SKM-1 treated with dmso at 0.1 percent for 144 hours (cell line): ENCODE results near the gene ZNF653.

Experiments used
- DNase-seq: peaks from one replicate; lab custom pipeline; 2025; ENCODE audit not compliant: unreplicated experiment; lab: John Stamatoyannopoulos, UW

ZNF653 gene

DNA sequence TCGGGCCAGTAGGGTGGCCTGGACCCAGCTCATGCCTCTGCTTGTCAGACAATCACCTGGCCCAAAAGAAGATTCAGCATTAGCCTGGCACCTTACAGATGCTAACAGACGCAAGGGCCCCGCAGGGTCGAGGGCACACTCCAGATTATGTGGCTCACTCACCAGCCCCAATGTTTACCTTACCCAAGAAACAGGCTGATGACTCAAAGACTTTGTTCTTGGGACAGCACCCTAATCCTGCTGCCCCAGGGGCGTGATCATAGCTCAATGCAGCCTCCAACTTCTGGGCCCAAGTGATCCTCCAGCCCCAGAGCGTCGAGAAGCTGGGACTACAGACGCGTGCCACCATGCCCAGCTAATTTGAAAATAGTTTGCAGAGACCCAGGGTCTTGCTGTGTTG lies 13.5 kb upstream of the ZNF653 start:
- DNase-seq = no peak

DNA sequence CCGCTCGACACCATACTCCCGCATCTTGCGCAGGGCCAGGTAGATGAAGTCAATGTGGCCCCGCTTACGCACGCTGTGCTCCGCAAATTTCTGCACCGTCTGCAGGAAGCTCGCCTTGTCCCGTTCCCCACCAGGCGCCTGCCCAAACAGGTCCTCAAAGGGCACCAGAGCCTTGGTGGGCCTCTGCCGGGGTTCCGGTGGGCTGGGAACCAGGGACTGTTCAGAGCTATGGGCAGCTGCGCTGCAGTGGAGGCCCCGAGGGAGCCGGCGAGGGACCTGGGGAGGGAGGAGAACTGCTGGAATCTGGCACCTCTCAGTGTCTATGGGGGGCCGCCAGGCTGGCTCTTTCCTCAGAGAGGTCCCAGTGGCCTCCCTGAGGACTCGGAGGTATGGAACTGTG lies 8.3 kb upstream of the ZNF653 start:
- no peak for DNase-seq

DNA sequence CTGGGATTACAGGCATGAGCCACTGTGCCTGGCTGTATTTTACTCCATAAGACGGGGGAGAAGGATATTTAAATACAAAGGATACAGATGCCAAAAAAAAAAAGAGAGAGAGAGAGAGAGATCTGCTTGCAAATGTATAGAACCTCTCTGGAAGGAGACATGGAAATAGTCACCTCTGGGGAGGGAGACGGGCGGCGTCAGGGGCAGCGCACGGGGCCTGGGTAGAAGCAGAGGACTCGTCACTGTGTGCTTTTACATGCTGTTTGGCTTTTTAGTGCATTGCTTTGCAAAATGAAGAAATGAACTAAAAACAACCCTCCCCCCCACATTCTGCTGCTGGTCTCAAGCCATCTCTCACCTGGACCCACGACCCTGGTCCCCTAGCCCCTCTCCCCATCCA lies 4.8 kb upstream of the ZNF653 start:
- no peak for DNase-seq

DNA sequence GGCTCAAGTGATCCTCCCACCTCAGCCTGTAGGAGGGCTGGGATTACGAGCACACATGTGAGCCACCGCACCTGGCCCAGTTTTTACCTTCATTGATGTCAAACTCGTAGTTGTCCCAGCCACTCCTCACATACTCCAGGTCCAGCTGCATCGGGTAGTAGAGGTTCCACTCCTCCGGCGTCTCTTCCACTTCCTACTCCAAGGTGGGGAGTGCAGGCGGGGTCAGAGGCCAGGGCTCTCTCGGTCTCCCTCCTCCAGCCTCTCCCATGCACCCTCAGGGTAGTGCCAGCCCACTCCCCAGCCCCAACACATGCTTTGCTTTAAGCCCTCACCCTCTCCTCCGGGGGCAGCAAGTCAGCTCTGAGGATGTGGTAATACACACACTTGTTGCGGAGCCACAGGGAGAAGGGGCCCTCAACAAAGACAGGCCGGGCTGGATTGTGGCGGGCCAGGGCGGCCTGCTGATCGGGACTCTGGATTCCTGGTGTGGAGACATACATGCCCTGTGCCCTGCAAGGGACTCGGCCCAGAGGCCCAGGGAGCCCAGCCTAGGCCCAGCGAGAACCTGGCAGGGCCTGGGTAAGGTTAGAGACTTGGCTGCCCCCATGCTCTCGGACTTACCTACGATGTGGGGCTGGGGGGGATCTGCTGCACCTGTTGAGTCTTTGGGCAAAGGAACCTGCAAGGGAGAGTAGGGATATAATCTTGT lies 1.9 kb upstream of the ZNF653 start:
- no peak for DNase-seq

DNA sequence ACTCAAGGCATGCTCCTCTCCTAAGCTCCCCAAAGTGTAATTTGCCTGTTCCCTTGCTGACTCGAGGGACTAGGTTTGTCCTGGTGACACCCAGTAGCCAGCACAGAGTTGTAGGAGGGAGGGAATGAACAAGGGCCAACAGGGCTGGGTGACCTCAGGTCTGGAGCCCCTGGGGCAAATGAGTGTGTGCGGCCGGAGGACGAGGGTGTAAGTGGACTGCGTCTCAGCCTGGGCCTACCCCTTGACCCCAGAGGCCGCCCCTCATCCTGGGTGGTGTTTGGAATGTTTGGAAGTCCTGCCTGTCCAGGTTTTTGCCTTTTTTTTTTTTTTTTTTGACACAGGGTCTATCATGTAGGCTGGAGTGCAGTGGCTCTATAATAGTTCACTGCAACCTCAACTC lies 1.3 kb upstream of the ZNF653 start:
- DNase-seq = no peak

DNA sequence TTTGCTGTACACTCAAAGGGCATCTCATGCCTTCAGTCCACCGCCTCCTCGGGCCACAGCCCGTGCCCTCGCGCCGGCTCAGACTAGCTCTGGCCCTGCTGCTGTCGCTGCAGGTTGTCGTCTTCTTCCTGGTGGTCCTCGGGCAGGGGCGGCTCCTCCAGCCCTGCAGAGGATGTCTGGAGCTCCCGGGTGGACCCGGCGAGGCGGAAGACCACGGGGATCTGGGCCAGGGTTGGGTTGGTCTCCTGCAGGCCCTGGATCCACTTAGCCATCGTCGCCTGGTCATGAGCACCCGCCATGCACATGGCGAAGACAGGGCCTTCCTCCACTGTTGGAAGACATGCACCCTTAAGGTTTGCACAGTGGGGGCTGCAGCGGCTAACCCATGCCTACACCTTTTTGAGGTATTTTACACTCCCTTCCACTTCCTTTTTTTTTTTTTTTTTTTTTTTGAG lies 489 bp upstream of the ZNF653 start:
- DNase-seq = no peak

DNA sequence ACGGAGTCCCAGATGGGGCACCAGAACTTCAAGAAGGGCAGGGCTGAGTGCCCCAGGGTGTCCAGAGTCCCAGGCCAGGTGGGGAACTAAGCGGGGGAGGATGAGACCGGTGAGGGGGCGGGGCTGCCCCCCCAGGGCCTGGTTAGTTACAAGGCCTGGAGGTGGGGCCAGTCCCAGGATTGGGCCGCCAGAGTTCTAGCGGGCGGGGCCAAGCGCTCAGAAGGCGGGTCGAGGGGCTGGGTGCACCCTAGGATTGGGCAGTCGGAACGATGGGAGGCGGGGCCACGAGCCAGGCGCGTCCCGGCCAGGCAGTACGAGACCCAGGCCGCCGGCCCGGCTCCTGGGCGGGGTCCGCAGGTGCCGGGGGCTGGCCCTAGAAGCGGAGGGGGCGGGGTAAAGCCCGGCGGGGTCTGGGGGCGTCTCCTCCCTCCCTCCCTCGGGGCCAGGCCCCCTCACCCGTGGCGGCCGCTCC lies 571 bp downstream of the ZNF653 start:
- DNase-seq = peak; percentile 93

DNA sequence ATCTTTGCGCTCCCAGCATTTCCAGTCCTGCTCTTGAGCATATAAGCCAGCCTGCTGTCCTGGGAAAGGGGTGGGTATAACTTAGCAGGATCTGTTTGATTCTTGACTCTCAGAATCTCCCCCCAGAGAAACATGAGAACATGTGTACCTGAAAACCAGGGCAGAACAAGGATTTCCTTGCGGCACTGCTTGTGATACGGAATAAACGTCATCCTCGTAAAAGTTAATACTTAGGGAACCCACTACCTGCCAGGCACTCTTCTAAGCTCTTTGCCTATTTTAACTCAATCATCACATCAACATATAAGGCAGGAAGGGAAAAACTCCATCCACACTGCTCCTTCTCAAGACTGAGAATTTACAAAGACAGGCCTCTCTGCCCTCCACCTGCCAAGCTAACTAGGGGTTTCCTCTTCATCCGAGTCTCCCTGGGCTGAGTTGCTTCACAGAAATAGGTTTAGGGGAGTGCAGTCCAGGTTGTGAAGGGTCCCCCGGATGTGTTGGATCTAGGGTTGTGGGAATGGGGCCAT lies 1.1 kb downstream of the ZNF653 start:
- DNase-seq = no peak

DNA sequence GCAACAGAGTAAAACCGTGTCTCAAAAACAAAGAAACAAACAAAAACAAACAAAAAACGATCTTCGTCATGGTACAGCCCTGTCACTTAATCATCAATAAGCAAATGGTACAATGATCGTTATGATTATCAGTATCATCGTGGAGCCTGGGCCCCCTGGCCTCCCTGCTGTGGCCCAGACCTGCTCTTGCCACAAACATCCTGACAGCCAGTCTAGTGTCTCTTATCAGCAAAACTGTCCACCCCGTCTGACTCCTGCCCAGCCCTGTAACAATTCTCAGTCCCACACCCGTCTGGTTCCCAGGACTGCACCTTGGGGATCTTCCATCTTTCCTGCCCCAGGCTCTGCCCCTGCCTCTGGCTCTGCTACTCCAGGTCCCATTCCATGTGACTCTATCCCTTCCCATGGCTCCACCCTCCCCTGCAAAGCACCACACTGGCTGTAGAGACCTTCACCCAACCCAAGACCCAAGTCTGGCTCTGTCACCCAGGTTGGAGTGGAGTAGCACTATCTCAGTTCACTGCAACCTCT lies 5.7 kb downstream of the ZNF653 start:
- no peak for DNase-seq

DNA sequence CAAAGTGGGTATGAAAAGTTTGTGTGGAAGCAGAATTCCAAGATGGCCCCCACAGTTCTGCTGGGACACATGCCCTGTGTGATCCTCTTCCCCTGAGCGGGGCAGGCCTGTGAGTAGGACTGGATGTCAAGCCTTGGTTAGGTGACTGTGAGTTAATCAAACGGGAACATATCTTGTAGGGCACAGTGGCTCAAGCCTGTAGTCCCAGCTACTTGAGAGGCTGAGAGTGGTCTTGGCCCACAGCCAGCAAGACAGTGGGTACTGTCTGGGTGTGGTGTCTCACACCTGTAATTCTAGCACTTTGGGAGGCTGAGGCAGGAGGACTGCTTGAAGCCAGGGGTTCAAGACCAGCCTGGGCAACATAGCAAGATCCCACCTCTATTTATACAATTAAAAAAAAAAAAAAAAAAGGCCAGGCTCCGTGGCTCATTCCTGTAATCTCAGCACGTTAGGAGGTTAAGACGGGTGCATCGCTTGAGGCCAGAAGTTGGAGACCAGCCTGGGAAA lies 6.4 kb downstream of the ZNF653 start:
- no peak for DNase-seq

DNA sequence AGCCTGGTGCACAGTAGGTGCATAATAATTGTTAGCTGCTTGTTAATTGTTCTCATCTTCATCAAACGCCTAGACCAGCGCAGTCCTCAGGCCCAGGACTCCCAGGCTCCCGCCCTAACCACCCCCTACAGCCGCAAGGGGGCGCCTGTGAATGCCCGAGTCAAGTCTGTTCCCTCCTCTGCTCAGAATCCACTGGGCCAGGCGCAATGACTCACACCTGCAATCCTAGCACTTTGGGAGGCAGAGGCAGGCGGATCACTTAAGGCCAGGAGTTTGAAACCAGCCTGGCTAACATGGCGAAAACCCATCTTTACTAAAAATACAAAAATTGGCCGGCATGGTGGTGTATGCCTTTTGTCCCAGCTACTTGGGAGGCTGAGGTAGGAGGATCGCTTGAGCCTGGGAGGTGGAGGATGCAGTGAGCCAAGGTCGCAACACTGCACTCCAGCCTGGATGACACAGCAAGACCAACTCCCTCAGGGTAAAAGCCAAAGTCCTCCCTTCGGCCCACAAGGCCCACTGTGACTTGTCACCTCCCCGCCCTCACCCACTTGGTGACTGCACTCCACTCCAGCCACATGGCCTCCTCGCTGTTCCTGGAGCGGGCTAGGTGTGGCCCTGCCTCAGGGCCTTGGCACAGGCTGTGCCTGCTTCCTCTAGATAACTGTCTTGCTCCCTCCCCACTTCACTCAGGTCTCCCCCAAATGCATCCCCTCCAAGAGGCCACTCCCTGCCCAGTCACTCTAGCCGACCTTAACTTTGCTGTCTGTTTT lies 9.1 kb downstream of the ZNF653 start:
- DNase-seq = peak; percentile 74

DNA sequence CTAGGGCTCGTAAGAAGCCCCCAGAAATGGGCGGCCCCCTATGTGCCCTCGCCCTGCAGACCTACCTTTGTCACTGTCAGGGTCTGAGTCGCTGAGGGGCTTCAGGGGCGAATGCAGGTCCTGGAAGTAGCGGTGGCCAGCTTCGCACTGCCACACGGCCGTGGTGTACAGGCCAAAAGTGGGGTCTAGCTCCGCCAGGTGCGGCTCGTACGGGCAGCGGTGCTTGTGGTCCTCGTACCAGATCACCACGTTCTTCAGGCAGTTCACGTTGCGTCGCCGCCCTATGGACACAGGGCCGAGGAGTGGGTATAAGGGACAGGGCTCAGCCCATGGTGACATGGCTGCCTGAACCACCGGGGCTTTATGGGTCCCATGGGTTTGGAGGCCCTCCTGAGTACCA lies 9.8 kb downstream of the ZNF653 start:
- no peak for DNase-seq

DNA sequence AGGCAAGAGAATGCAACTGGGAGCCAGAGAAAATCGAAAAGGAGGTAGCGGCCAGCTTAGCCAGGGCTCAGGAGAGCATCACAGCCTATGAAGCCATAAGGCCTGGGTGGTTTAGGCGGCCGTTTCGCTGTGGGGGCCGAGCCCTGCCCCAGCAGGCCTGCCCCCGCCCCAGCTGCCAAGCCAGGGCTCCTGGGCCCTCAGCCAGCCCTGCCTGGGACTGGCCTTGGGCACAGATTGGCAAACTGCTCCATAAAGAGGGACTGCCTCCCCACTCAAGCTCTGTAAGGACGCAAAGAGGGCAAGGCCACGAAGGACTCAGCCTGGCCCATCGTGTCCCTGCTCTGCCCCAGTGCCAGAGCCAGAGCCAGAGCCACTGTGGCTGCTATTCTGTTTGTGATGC lies 10.2 kb downstream of the ZNF653 start:
- no peak for DNase-seq

DNA sequence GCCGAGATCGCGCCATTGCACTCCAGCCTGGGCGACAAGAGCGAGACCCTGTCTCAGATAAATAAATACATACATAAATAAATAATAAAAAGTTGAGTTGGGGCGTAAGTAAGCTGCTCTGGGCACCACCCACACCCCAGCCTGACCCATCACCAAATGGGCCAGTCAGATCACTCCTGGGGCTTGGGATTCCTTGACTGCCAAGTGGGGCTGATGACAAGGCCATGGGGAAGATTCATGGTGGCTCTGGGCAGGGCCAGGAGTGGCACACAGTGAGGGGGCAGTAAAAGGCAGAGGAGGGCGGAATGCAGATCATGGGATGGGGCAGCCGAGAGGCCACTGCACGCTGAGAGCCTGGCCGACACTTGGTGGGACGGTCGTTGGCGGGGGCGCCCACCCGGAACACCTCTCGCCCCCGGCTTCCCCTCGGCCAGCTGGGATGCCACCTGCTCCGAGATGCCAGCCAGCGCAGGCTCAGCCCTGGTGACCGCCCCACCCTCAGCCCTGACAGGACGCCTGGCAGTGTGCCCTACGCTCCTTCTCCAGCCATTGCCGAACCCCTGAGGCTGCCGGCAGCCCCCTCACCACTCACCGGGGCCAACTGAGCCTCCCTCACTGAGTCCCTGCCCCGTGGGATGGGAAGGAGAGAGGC lies 10.9 kb downstream of the ZNF653 start:
- DNase-seq = no peak

DNA sequence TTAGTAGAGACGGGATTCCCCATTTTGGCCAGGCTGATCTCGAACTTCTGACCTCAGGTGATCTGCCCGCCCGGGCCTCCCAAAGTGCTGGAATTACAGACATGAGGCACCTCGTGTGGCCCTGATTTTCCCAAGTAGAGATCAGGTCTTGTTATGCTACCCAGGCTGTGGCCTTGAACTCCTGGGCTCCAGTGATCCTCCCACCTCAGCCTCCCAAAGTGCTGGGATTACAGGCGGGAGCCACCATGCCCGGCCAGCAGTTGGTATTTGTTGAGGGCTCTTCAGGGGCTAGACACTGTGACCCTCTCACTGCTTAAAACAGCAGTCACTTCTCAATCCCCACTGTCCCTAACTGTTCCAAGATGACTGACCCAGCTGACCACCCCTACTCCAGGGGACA lies 16.3 kb downstream of the ZNF653 start:
- DNase-seq = no peak

DNA sequence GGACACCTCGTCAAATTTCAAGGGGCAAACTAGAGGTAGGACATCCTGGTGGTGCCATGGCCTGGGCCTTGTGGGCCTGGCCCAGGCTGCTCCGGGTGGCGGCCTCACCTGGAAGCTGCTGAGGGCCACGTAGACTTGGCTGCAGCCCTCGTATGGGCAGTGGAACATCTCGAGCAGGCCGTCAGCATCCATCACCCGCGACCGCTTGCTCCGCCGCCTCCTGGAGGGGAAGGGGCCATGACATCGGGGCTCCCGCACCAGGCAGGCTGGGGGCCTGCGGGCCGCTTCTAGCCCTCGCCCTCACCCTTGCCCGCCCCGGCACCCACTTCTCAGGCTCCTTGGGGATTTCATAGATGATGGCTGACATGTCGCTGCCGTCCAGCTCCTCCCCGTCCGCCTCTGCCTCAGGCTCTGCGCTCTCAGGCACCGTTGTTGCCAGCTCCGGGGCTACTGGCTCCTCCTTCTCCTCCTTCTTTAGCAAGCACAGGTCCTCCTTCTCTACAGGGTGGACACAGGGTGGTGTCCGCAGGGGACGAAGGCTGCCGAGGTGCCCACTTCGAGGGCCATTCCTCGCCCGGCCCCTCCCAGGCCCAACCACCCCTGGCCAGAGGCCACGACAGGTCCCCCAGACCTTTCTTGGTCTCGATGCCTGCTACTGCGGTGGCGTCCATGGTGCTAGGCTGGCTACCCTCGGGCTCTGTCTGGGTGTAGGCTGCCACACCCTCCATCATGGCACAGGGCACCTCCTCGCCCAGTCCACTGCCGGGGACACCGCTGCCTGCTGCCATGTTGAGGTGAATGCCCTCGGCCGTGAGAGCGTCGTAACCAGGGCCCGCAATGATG lies 18.8 kb downstream of the ZNF653 start:
- no peak for DNase-seq

DNA sequence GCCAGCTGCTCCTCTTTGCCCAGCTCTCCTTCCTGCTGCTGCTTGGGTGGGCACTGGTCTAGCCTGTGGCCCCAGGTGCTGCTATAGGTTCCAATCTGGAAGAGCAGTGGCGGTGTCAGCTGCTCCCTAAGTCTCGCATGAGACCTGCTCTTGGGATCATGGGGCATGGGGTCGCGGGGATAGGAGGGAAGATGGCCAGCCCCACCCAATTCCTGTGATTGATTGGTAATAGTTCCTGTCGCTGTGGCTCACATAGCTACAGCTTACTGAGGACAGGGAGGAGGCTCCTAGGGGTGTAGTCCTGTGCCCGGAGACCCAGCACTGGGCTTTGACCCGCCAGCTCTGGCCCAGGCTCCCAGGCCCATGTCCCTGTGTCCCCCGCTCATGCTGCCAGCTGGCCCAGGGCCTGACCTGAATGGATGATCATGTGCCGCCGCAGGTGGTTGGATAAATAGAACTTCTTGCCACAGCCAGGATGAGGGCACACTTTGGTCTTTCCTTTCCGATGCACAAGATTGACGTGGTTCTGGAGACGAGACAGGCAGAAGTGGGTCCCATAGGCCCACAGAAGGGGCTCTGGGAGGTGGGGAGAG lies 20.3 kb downstream of the ZNF653 start:
- no peak for DNase-seq

DNA sequence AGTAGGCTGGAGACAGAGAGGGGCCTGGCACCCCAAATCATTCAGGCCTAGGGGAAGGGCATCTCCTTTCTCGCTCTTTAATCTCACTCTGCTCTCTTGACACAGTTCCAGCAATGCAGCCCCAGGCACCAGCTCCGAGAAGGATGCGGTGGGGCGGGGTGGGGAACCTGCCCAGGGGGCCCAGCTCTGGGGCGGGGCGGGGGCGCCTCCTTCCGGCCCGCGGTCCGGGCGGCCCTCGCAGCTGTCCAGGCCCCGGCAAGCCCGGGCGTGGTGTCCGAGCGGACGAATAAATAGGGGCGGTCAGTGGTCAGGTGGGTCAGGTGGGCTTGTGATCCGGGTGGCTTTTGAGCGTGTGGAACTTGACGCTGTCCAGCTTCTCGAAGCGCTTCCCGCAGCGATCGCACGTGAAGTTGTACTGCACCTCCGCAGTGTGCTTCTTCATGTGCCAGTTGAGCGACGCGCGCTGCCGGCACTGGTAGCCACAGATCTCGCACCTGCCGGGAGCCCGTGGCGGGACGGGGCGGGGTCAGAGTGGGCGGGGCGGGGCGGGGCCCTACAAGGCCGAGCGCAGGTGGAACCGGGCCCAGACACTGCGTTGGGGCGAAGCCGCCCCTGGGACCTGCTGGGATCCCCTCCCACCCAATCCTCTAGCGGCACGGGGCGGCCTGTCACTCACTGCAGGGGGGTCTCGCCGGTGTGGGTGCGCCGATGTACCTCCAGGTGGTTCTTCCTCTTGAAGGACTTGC lies 22.1 kb downstream of the ZNF653 start:
- no peak for DNase-seq

DNA sequence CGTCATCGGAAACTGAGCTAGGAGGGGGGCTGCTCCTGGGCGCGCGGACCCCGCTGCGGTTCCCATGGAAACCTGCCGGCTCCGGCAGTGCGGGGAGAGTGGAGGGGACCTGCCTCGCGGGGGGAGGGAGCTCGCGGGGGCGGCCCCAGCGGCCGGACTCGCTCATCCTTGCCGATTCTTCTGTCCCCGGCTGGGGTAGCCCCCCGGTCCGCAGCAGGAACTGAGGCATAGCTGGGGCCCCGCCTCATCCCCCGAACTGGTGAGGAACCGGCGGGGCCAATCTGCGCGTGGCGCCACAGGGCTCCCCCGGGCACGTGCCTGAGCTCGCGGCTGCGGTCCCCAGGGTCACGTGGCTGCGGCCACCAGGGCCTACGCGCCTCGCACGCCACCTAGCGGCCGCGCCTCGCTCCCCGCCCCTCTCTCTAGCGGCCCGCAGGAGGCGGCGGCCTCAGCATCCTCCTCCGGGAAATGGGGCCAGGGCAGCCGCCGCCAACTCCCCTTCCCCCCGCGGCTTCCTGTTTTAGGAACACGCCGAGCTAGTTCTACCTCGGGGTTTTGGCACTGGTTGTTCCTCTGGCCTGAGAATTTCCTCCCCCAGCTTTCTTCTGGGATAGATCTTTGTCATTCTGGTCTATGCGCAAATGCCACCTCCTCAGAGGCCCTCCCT lies 23.1 kb downstream of the ZNF653 start:
- peak; percentile 86 for DNase-seq
